Fibroblast of lung (primary cell): ENCODE measurements around the gene RNPEP.

Source experiments
- EZH2 ChIP-seq: IDR thresholded peaks from 2 replicates; pipeline ENCODE4 v1.5.1; 2012; ENCODE audit warnings: low read length, control low read depth, mild to moderate bottlenecking; ENCODE audit errors: missing control alignments
- TF ChIP-seq, protein P1 (sequence below), 2 donors: IDR thresholded peaks in 1 of 2; conservative IDR thresholded peaks in 1 of 2; 1 replicate in 1 of 2; 2 replicates in 1 of 2; pipeline ENCODE4 v1.5.1; 2011 to 2012; ENCODE audit warnings: low read length in 2 of 2, control low read depth in 1 of 2, inconsistent platforms in 1 of 2, low read depth in 1 of 2, mild to moderate bottlenecking in 1 of 2

DNA sequence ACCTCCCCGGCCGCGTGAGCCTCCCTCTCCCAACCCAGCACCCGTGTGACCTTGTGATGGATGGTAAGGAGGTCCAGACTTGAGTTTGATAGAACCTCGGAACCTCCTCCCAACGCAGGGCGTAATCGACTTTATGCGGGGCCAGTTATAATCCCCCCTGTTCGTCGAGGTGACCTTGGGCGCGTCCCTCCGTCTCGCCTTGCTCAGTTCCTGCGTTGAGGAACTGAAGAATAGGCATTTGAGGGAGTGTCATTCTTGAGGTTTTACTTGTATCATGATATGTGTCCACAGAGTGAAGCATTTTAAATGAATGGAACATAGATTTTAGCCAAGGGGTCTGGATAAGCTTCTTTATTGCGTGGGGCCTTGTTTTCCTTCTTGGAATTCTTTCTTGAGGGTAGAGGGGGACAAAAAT is 26.7 kb upstream of the RNPEP start:
- TF ChIP-seq, protein P1, sequence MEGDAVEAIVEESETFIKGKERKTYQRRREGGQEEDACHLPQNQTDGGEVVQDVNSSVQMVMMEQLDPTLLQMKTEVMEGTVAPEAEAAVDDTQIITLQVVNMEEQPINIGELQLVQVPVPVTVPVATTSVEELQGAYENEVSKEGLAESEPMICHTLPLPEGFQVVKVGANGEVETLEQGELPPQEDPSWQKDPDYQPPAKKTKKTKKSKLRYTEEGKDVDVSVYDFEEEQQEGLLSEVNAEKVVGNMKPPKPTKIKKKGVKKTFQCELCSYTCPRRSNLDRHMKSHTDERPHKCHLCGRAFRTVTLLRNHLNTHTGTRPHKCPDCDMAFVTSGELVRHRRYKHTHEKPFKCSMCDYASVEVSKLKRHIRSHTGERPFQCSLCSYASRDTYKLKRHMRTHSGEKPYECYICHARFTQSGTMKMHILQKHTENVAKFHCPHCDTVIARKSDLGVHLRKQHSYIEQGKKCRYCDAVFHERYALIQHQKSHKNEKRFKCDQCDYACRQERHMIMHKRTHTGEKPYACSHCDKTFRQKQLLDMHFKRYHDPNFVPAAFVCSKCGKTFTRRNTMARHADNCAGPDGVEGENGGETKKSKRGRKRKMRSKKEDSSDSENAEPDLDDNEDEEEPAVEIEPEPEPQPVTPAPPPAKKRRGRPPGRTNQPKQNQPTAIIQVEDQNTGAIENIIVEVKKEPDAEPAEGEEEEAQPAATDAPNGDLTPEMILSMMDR (conservative IDR thresholded peaks at IDR 0.05 in 1 of 2, IDR thresholded peaks at IDR 0.05 in 1 of 2; ENCODE audit: low read depth in 1 of 2, low read length in 2 of 2) = no peak
- TF ChIP-seq EZH2 = no peak
